ENCODE measurements around the gene LIM2. TPM values are rescaled to one million over a fixed set of nuclear protein-coding genes. Genes with fewer than 3 reads are reported as not detected.

The LIM2 gene, protein sequence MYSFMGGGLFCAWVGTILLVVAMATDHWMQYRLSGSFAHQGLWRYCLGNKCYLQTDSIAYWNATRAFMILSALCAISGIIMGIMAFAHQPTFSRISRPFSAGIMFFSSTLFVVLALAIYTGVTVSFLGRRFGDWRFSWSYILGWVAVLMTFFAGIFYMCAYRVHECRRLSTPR
- not detected in 5 replicates for total RNA-seq (2022; extraction: Qiagen RNA extraction; ENCODE audit: low read depth)

DNA sequence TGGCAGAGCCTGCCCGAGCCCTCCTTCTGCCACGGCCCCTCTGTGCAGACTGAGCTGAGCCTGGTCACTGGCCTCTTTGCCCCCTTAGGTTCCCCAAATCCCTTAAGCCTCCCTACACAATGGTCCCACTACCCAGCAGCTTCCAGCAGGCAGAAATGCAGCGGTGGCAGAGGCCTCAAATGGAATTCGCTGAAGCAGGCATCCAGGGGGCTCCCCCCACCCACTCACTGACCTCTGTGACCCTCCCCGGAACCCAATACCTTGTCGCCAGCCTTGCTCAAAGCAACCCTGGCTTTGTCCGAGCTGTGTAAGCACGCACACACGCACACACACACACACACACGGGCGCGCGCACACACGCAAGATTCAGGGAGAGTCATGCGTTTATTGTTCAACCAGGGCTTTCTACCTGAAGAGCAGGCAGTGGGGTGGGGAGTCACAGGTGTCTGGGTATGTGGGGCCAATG is at the start of gene LIM2:
LIM2 (minus strand) TSS at position 51 of the 466 bp plus-strand sequence. CDS start 531 bp downstream, outside the sequence.

DNA sequence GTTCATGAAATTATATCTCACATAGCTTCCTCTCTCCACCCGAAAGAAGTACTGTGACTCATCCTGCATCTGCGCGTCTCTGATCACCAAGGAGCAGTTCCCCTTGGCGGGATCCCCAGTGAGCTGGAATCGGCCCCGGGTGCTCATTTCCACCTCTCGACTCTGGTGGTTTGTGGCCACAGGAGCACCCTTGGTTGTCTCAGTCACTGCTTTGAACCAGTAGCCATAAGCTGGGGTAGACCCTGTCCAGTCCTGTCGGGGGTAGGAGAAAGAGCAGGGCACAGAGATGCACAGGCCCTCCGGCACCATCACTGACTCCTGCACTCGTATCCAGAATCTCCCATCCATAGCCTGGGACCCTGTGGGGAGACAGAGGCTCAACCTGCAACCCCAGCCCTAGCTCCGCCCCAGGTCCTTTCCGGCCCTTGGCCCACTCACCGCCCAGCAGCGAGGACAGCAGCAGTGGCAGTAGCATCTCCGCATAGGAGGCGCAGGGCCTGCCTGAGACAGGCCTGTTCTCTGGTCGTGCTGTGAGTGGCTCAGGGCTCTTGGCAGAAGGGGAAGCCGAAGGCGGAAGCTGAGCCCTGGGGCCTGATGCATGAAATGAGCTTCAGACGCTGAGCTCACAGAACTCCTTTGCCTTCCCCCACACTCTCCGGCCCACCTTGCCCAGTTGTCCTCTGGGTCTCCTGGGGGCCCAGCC is 29.5 kb upstream of the LIM2 start, which contains the start of gene SIGLEC10:
SIGLEC10 (minus strand) TSS at position 536 of the 703 bp plus-strand sequence; CDS start at position 475, 61 bp downstream.

GRCh38 chr19:51372649-51373504 is 14.9 kb downstream of the LIM2 start, which contains the start of gene NKG7:
NKG7 (minus strand) TSS chr19:51372654; CDS start chr19:51372535, 119 bp downstream.

GRCh38 chr19:51368366-51369282 is 19.1 kb downstream of the LIM2 start, which contains the start of gene CLDND2:
CLDND2 (minus strand) TSS chr19:51369003; CDS start chr19:51368577, 426 bp downstream.

DNA sequence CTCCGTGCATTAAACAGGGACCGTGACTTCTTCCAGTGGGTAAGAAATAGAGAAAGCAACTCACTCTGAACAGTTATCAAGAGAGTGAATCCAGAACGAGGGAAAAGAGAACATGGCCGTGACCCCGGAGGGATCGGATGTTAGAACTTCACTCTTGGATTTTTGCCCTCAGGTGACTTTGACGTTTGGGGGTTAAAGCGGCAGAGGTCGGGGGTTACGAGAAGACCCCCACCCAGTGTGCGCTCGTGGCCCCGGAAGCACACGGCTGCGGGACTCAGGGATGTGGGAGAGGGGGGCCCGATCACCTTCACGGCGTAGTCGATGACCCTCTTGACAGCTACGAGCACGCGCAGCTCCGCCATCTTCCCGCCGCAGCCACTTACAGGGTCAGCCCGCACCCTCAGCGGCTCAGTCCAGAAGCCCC is 21.8 kb downstream of the LIM2 start, which contains the start of gene ETFB:
ETFB (minus strand) TSS at position 424 of the 424 bp plus-strand sequence; CDS start at position 362, 62 bp downstream.

GRCh38 chr19:51341976-51342580 is 45.7 kb downstream of the LIM2 start, which contains the start of gene VSIG10L:
VSIG10L (minus strand) TSS chr19:51342139; CDS start chr19:51342124, 15 bp downstream.

Other genes with a start within 250 kb of the LIM2 start
- gene SIGLEC7, start 245.7 kb downstream of the LIM2 start, total RNA-seq (2022; extraction: Qiagen RNA extraction; ENCODE audit: low read depth): not detected in 5 replicates
- 0.13 to 0.27 TPM in 2 of 5 replicates, not detected in the others for gene CD33, start 162.9 kb downstream of the LIM2 start, total RNA-seq (2022; extraction: Qiagen RNA extraction; ENCODE audit: low read depth)
- gene SIGLECL1, start 136.9 kb downstream of the LIM2 start, total RNA-seq (2022; extraction: Qiagen RNA extraction; ENCODE audit: low read depth): not detected in 5 replicates
- 0.05 to 0.12 TPM in 2 of 5 replicates, not detected in the others for gene IGLON5, start 76.3 kb downstream of the LIM2 start, total RNA-seq (2022; extraction: Qiagen RNA extraction; ENCODE audit: low read depth)
- gene VSIG10L, start 45.8 kb downstream of the LIM2 start, total RNA-seq (2022; extraction: Qiagen RNA extraction; ENCODE audit: low read depth): 8.5 to 14.0 TPM (median 13.5 TPM) in 5 replicates
- gene ETFB, start 21.6 kb downstream of the LIM2 start, total RNA-seq (2022; extraction: Qiagen RNA extraction; ENCODE audit: low read depth): 227 to 248 TPM (median 235 TPM) in 5 replicates
- 6.6 to 12.6 TPM (median 10.5 TPM) in 5 replicates for gene CLDND2, start 19.0 kb downstream of the LIM2 start, total RNA-seq (2022; extraction: Qiagen RNA extraction; ENCODE audit: low read depth)
- gene NKG7, start 15.3 kb downstream of the LIM2 start, total RNA-seq (2022; extraction: Qiagen RNA extraction; ENCODE audit: low read depth): not detected in 5 replicates
- gene C19orf84, start 2.6 kb upstream of the LIM2 start, total RNA-seq (2022; extraction: Qiagen RNA extraction; ENCODE audit: low read depth): not detected in 5 replicates
- gene SIGLEC10, start 29.7 kb upstream of the LIM2 start, total RNA-seq (2022; extraction: Qiagen RNA extraction; ENCODE audit: low read depth): not detected in 5 replicates
- not detected in 5 replicates for gene SIGLEC8, start 70.5 kb upstream of the LIM2 start, total RNA-seq (2022; extraction: Qiagen RNA extraction; ENCODE audit: low read depth)
- not detected in 5 replicates for gene CEACAM18, start 90.6 kb upstream of the LIM2 start, total RNA-seq (2022; extraction: Qiagen RNA extraction; ENCODE audit: low read depth)
- not detected in 5 replicates for gene SIGLEC12, start 113.8 kb upstream of the LIM2 start, total RNA-seq (2022; extraction: Qiagen RNA extraction; ENCODE audit: low read depth)
- gene SIGLEC6, start 143.7 kb upstream of the LIM2 start, total RNA-seq (2022; extraction: Qiagen RNA extraction; ENCODE audit: low read depth): not detected in 5 replicates
- gene ZNF175, start 183.3 kb upstream of the LIM2 start, total RNA-seq (2022; extraction: Qiagen RNA extraction; ENCODE audit: low read depth): 2.6 to 5.5 TPM (median 4.4 TPM) in 5 replicates
- gene SIGLEC5, start 242.4 kb upstream of the LIM2 start, total RNA-seq (2022; extraction: Qiagen RNA extraction; ENCODE audit: low read depth): not detected in 5 replicates

Data from A549 treated with ZK216348 at 1 μM for 4 hours (cell line).